ENCODE measurements around the gene PDC.

PDC gene

DNA sequence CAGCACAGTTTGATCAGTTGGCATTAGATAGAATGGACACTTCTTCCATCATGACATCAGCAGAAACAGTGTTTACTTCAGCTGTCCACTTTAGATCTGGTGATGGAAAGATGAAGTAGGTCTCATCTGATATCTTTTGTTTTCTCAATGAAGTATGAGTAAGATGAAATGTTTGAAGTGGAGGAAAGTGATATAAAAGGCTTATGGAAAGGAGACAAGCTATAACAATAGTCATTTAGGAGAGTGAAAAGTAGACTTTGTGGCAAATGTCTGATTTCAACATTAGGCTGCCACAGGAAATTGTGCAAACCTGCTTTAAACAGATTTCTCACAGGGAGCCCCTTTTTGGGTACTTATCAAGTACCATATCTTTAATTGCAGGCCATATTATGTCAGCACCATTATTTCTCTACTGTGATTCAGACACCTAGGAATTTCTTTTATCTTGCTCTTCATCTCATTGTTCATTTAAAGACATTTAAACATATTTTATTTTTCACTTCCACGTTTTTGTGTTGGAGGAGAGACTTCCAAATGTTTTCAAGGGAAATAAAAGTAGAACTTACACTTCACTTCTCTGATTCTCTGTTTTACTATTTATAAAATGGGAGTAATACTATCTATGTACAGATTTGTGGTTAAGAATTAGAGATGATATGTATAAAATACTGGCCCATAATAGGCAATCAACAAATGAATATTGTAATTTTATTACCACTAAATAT is 18.1 kb downstream of the PDC start:
- no peak overlapping the region for H3K27ac ChIP-seq
- TF ChIP-seq, protein P1, sequence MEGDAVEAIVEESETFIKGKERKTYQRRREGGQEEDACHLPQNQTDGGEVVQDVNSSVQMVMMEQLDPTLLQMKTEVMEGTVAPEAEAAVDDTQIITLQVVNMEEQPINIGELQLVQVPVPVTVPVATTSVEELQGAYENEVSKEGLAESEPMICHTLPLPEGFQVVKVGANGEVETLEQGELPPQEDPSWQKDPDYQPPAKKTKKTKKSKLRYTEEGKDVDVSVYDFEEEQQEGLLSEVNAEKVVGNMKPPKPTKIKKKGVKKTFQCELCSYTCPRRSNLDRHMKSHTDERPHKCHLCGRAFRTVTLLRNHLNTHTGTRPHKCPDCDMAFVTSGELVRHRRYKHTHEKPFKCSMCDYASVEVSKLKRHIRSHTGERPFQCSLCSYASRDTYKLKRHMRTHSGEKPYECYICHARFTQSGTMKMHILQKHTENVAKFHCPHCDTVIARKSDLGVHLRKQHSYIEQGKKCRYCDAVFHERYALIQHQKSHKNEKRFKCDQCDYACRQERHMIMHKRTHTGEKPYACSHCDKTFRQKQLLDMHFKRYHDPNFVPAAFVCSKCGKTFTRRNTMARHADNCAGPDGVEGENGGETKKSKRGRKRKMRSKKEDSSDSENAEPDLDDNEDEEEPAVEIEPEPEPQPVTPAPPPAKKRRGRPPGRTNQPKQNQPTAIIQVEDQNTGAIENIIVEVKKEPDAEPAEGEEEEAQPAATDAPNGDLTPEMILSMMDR (conservative IDR thresholded peaks at IDR 0.05), result no peak
- no peak for TF ChIP-seq ZFX (IDR thresholded peaks at IDR 0.05)

DNA sequence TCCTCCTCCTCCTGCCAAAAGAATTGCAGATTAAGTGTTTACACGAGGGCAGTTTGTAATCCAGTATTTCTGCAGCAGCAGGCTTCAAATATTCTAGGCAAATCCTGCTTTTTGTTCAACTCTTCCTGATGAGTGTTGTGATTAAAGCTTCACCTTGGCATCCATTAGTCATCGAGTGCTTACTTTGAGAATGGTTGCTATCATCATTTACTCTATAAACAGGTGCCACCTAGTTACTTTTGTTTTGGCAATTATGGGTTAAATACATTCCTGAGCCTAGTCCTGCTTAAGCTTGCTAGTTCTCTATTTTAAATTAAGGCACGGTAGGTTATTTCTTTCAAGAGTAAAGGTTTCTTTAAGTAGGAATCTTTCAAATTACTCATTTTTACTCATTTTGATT is 20.3 kb downstream of the PDC start:
- H3K27ac ChIP-seq, result no peak overlapping the region
- TF ChIP-seq ZFX (IDR thresholded peaks at IDR 0.05), result no peak
- TF ChIP-seq, protein P1 (conservative IDR thresholded peaks at IDR 0.05), result no peak

DNA sequence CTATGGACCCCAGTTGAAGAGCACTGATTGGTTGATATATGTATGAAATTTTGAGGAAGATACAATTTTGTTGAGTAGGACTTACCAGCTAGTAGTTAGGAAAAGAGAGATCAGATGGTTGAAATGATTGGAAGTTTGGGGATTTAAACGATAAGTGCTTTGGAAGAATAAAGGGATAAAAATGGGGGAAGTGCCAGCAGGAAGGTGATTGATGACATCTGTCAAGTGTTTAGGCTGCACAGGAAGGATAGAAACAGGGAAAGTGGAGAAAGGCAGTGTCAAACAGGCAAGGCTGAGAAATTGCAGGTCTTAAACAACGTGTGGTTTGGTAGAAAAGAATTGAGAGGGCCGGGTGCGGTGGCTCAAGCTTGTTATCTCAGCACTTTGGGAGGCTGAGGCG is 22.3 kb downstream of the PDC start:
- TF ChIP-seq, protein P1 (conservative IDR thresholded peaks at IDR 0.05), result no peak
- TF ChIP-seq ZFX (IDR thresholded peaks at IDR 0.05), result no peak
- no peak overlapping the region for H3K27ac ChIP-seq

DNA sequence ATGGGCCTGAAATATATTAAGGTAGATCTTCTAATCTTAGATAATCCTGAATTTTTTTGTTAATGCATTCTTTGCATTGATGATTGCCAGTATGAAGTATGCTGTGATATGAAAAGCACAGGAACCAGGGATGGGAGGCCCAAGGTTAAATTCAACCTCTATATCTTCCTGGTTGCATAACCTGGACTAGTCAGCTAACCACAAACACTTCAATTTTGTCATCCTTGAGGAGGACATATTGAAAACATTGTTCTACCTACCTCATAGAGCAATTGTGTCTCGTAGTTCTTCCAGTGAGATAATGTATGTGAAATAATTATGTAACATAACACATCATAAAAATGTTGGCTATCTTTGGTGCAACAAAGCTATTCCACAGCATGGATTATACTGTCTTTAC is 25.6 kb downstream of the PDC start:
- no peak for TF ChIP-seq ZFX (IDR thresholded peaks at IDR 0.05)
- TF ChIP-seq, protein P1 (conservative IDR thresholded peaks at IDR 0.05), result no peak

DNA sequence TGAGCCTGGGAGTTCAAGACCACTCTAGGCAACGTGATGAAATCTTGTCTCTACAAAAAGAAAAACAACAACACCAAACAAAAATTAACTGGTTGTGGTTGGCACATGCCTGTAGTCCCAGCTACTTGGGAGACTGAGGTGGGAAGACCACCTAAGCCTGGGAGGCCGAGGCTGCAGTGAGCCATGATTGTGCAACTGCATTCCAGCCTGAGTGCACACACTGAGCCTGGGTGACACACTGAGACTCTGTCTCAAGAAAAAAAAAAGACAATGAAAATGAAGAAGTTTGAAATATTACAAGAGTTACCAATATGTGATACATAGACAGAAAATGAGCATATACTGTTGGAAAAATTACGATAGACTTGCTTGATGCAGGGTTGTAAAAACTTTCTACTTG is 31.9 kb downstream of the PDC start:
- no peak overlapping the region for H3K27ac ChIP-seq
- no peak for TF ChIP-seq ZFX (IDR thresholded peaks at IDR 0.05)
- TF ChIP-seq, protein P1 (conservative IDR thresholded peaks at IDR 0.05), result no peak

More for the DNA sequence above, 25.6 kb downstream of the PDC start:
- no peak overlapping the region for H3K27ac ChIP-seq

DNA sequence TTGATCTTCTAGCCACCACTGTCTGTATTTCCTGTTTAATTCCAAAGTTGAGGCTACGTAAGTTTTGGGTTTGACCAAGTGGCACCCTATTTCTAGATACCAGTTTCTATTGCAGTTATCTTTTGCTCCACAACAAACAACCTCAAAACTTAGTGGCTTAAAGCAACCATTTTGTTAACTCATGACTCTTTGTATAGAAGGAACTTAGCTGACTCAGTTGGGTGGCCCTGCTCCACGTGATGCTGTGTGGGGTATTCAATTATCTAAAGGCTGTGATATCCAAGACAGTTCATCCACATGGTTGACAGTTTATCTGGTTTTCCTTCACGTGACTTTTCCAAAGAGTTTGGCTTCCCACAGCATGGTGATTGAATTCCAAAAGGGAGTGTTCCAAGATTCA is 34.8 kb downstream of the PDC start:
- TF ChIP-seq, protein P1 (conservative IDR thresholded peaks at IDR 0.05), result no peak
- no peak for TF ChIP-seq ZFX (IDR thresholded peaks at IDR 0.05)
- H3K27ac ChIP-seq, result no peak overlapping the region

DNA sequence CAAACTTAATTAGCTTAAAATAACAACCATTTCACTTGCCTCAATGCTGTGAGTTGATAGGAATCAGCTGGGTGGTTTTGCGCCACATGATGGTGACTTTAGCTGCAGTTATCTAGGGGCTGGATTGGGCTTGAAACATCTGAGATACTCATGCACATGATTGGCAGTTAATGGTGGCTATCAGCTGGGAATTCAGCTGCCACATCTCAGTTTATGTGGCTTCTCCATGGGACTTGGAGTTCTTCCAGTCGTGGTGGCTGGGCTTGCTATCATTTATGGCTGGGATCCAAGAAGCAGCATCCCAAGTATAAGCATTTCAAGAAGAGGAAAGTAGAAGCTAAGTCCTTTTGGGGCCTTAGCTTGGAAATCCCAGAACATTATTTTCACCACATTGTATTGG is 36.4 kb downstream of the PDC start:
- no peak overlapping the region for H3K27ac ChIP-seq

More for the DNA sequence above, 36.4 kb downstream of the PDC start:
- TF ChIP-seq, protein P1 (conservative IDR thresholded peaks at IDR 0.05), result no peak
- TF ChIP-seq ZFX (IDR thresholded peaks at IDR 0.05), result no peak
